ENCODE data around the gene ERMN.

ERMN gene

DNA sequence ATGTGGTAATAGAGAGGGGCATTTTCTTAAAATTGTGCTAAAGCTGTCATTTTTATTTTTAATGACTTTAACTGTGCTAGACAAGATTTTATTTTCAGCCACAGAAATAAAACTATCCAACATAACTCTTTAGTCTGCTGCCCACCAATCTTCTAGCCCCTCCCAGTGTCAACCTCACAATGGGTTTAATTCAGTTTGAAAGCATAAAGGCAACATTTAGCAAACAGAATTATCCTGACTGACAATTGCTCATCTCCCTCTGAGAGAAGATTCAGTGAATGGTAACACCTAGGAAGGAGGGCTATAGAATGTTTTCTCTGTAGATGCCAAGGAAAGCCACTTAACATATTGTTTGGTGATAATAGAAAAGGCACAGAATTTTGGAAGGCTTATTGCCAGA lies 5.2 kb downstream of the ERMN start:
- no peaks in the 10 kb centered on the region for H3K36me3 Mint-ChIP-seq (ENCODE audit: low read depth)
- intact Hi-C loops (cut with micrococcal nuclease) = no loop called here
- H3K27me3 Mint-ChIP-seq = no peaks in the 10 kb centered on the region
- no peak overlapping the region for H3K4me3 Mint-ChIP-seq
- peaks cover 6% of the 10 kb centered on the region for H3K4me1 Mint-ChIP-seq (ENCODE audit: low read depth)
- H3K27ac Mint-ChIP-seq = no peak overlapping the region
- no peaks in the 10 kb centered on the region for H3K9me3 Mint-ChIP-seq

- intact Hi-C loops (cut with micrococcal nuclease) = no loop called here
- H3K27ac Mint-ChIP-seq = no peak overlapping the region
- H3K27me3 Mint-ChIP-seq = no peaks in the 10 kb centered on the region
- H3K4me1 Mint-ChIP-seq (ENCODE audit: low read depth) = peaks cover 6% of the 10 kb centered on the region
- no peaks in the 10 kb centered on the region for H3K36me3 Mint-ChIP-seq (ENCODE audit: low read depth)
- no peak overlapping the region for H3K4me3 Mint-ChIP-seq
- H3K9me3 Mint-ChIP-seq = no peaks in the 10 kb centered on the region
These were observed 5.8 kb downstream of the ERMN start for GRCh38 chr2:157319795-157320194.

DNA sequence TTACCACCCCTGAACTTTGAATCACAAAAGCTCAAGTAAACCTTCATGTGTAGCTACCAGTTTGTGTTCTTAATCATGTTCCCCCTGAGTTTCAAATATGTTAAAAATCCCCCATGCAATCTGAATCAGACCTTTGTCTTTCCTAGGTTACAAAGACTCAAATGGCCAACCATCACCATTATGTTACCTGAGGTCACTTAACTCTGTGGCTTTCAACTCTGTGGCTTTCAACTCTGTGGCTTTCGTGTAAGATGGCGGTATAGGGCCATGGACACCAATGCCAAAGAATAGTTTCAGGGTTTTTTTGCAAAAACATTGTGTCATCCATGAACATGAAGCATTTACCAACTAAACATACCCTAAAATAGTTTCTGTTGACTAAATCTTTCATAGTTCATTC lies 6.7 kb downstream of the ERMN start:
- intact Hi-C loops (cut with micrococcal nuclease) = no loop called here
- Mint-ChIP-seq H3K9me3 (no peaks in the 10 kb centered on the region), H3K4me1 (ENCODE audit: low read depth) (peaks cover 6% of the 10 kb centered on the region), H3K36me3 (ENCODE audit: low read depth) (no peaks in the 10 kb centered on the region), H3K27ac (no peak overlapping the region), H3K27me3 (no peaks in the 10 kb centered on the region), H3K4me3 (no peak overlapping the region)

GRCh38 chr2:157315901-157316300 lies 9.7 kb downstream of the ERMN start:
- intact Hi-C loops (cut with micrococcal nuclease) = no loop called here
- H3K27ac Mint-ChIP-seq = no peak overlapping the region
- H3K4me1 Mint-ChIP-seq (ENCODE audit: low read depth) = no peaks in the 10 kb centered on the region
- H3K9me3 Mint-ChIP-seq = no peaks in the 10 kb centered on the region
- no peaks in the 10 kb centered on the region for H3K27me3 Mint-ChIP-seq
- H3K4me3 Mint-ChIP-seq = no peak overlapping the region
- no peaks in the 10 kb centered on the region for H3K36me3 Mint-ChIP-seq (ENCODE audit: low read depth)

DNA sequence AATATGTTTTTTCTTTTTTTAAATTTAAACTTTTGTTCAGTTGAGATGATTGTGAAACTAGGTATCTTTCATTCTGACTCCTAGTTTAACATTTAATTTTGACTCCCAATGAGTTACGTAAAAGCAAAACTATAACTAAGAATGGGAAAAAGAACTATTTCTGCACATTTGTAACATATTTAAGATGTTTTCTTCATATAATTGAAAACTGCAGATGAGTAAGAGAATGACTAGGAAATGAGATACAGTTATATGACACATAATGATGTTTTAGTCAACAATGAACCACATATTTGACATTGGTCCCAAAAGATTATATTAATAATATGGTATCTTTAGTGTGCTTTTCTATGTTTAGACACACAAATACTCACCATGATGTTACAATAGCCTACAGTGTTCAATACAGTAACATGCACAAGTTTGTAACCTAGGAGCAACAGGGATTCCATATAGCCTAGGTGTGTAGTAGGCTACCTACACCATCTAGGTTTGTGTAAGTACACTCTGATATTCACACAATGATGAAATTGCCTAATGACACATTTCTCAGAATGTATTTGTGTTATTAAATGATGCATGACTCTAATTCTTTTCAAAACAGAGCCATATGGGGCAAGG lies 12.6 kb downstream of the ERMN start:
- Mint-ChIP-seq H3K4me3 (no peak overlapping the region), H3K9me3 (no peaks in the 10 kb centered on the region), H3K27ac (no peak overlapping the region), H3K27me3 (no peaks in the 10 kb centered on the region), H3K4me1 (ENCODE audit: low read depth) (no peaks in the 10 kb centered on the region), H3K36me3 (ENCODE audit: low read depth) (no peaks in the 10 kb centered on the region)
- intact Hi-C loops (cut with micrococcal nuclease) = no loop called here

- no peaks in the 10 kb centered on the region for H3K27me3 Mint-ChIP-seq
- H3K36me3 Mint-ChIP-seq (ENCODE audit: low read depth) = no peaks in the 10 kb centered on the region
- intact Hi-C loops (cut with micrococcal nuclease) = no loop called here
- no peaks in the 10 kb centered on the region for H3K4me1 Mint-ChIP-seq (ENCODE audit: low read depth)
- no peak overlapping the region for H3K27ac Mint-ChIP-seq
- no peaks in the 10 kb centered on the region for H3K9me3 Mint-ChIP-seq
- no peak overlapping the region for H3K4me3 Mint-ChIP-seq
These were observed 13.9 kb downstream of the ERMN start for GRCh38 chr2:157311706-157312105.

DNA sequence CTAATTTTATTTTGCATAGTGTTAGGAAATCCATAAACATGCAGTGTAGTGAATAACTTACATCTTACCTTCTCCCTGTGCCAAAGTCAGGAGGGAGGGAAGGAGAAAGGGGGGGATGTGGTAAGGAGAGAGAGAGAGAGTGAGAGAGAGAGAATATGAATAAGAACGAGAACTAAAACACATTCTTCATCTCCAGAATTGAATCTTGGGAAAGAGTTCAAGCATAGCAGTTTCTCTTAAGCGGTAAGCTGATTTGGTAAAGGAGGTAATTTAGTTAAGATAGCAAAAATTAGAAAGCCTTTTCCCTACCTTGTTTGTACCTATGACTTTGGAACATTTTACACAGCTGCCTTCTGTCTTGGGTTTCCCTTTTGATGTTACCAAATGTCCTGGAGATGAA lies 15.7 kb downstream of the ERMN start:
- intact Hi-C loops (cut with micrococcal nuclease) = loop anchor here (10.0 kb wide), 1 partner anchor 465 kb away; no protein-coding TSS in a partner anchor

GRCh38 chr2:157307021-157307420 lies 18.6 kb downstream of the ERMN start:
- no peaks in the 10 kb centered on the region for H3K36me3 Mint-ChIP-seq (ENCODE audit: low read depth)
- no peaks in the 10 kb centered on the region for H3K4me1 Mint-ChIP-seq (ENCODE audit: low read depth)
- H3K27ac Mint-ChIP-seq = no peak overlapping the region
- H3K4me3 Mint-ChIP-seq = no peak overlapping the region
- no peaks in the 10 kb centered on the region for H3K9me3 Mint-ChIP-seq
- intact Hi-C loops (cut with micrococcal nuclease) = loop anchor here (10.0 kb wide), 1 partner anchor 468 kb away; no protein-coding TSS in a partner anchor
- H3K27me3 Mint-ChIP-seq = peaks cover 5% of the 10 kb centered on the region

More for the DNA sequence above, 15.7 kb downstream of the ERMN start:
- no peaks in the 10 kb centered on the region for H3K36me3 Mint-ChIP-seq (ENCODE audit: low read depth)
- H3K27ac Mint-ChIP-seq = no peak overlapping the region
- H3K9me3 Mint-ChIP-seq = no peaks in the 10 kb centered on the region
- H3K27me3 Mint-ChIP-seq = no peaks in the 10 kb centered on the region
- no peaks in the 10 kb centered on the region for H3K4me1 Mint-ChIP-seq (ENCODE audit: low read depth)
- no peak overlapping the region for H3K4me3 Mint-ChIP-seq

- intact Hi-C loops (cut with micrococcal nuclease) = loop anchor here (10.0 kb wide), 1 partner anchor 469 kb away; no protein-coding TSS in a partner anchor
- H3K4me3 Mint-ChIP-seq = no peak overlapping the region
- no peaks in the 10 kb centered on the region for H3K9me3 Mint-ChIP-seq
- no peaks in the 10 kb centered on the region for H3K36me3 Mint-ChIP-seq (ENCODE audit: low read depth)
- H3K27me3 Mint-ChIP-seq = peaks cover 5% of the 10 kb centered on the region
- no peak overlapping the region for H3K27ac Mint-ChIP-seq
- peaks cover 5% of the 10 kb centered on the region for H3K4me1 Mint-ChIP-seq (ENCODE audit: low read depth)
These were observed 19.9 kb downstream of the ERMN start for GRCh38 chr2:157305723-157306110.

DNA sequence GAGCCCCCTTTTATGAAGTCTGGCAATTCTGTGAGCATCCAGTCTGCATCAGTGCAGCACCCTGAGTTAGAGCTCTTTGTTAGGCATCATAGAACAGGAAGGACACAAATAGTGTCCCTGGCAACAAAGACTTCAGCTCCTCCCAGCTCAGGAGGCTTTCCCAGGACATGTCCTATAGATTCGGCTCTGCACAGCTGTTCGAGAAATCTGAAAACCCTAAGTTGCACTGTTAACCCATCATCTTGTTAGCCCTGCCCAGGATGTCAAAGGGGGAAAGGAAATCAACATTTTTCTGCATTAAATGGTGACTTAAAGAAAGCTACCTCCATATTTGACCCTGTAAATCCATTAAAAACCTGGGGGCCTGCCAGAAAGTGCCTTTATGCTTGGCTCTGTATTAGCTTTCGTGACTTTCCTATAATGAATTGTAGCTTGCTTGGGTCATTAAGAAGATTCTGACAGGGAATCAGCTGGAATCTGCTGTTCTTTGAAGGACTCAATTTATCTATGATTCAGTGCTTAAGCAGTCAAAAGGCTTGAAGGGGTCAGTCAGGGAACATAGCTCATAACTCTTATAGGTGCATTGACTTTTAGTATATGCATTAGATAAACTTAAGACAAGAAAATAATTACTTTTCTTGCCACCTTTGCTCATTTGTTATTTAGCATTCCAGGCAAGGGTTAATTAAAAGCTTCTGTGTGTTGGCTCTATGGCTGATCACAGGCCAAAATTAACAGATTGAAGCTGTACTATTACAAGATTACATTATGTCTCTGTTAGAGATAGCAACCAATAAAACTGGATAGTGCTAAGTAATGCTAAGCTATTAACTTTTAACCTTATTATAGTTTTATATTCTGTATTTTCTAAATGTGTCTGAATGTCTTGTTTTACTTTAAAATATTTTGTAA lies 20.6 kb downstream of the ERMN start:
- H3K9me3 Mint-ChIP-seq = no peaks in the 10 kb centered on the region
- H3K4me3 Mint-ChIP-seq = no peak overlapping the region
- peaks cover 5% of the 10 kb centered on the region for H3K27me3 Mint-ChIP-seq
- no peak overlapping the region for H3K27ac Mint-ChIP-seq
- intact Hi-C loops (cut with micrococcal nuclease) = loop anchor here (5.0 to 10.0 kb wide), 2 partner anchors 470 to 707 kb away; no protein-coding TSS in a partner anchor
- no peaks in the 10 kb centered on the region for H3K36me3 Mint-ChIP-seq (ENCODE audit: low read depth)
- H3K4me1 Mint-ChIP-seq (ENCODE audit: low read depth) = peaks cover 5% of the 10 kb centered on the region

DNA sequence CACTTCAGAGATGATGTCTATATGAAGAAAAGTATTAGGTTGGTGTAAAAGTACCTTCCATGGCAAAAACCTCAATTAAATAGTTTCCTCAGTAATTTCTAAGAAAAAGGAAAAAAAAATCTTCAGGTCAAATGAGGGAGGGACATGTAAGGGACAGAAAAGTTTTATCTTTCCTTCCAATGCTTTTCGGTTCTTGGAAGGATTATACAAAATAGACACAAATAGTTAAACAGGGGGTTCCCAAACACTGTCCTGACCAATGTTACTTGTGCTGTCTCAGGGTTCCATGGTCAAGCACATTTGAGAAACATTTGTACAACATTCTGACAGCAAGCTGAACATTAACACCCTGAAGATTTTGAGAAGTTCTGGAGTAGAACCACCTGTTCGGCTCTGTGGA lies 22.0 kb downstream of the ERMN start:
- H3K27me3 Mint-ChIP-seq = peaks cover 5% of the 10 kb centered on the region
- H3K4me3 Mint-ChIP-seq = no peak overlapping the region
- H3K9me3 Mint-ChIP-seq = no peaks in the 10 kb centered on the region
- no peak overlapping the region for H3K27ac Mint-ChIP-seq
- H3K4me1 Mint-ChIP-seq (ENCODE audit: low read depth) = peaks cover 5% of the 10 kb centered on the region
- intact Hi-C loops (cut with micrococcal nuclease) = loop anchor here (2.0 to 10.0 kb wide), 3 partner anchors 289 to 709 kb away; no protein-coding TSS in a partner anchor
- H3K36me3 Mint-ChIP-seq (ENCODE audit: low read depth) = no peaks in the 10 kb centered on the region

DNA sequence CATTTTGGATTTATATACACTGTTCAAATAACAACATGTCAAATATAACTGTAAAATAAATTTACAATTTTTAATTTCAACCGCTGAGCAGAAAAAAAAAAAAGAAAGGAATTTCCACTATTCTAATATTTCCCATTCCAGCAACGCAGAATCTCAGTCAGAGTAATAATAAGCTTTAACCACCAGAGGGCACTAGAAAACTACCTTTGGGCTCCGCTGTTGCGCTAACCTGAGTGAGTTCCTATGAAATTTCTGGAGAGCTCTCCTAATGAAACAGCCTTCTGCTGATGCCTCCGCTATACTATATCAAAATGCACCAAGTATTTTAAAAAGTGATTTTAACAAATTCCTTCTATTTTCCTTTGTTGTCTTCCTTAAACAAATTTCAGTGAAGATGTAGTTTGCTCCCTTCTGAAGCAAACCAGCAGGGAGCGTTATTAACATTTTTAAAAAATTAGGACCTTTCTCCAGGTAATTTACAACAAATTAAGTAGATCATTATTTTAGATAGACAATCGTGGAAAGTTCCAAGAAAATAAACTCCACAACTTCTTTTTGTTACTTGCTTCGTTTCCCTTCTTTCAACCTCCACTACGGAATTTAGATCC lies 23.0 kb downstream of the ERMN start:
- Mint-ChIP-seq H3K27ac (no peak overlapping the region), H3K9me3 (no peaks in the 10 kb centered on the region), H3K36me3 (ENCODE audit: low read depth) (no peaks in the 10 kb centered on the region), H3K4me3 (no peak overlapping the region), H3K4me1 (ENCODE audit: low read depth) (peaks cover 5% of the 10 kb centered on the region), H3K27me3 (peaks cover 5% of the 10 kb centered on the region)
- intact Hi-C loops (cut with micrococcal nuclease) = loop anchor here (2.0 to 10.0 kb wide), 3 partner anchors 290 to 710 kb away; no protein-coding TSS in a partner anchor

DNA sequence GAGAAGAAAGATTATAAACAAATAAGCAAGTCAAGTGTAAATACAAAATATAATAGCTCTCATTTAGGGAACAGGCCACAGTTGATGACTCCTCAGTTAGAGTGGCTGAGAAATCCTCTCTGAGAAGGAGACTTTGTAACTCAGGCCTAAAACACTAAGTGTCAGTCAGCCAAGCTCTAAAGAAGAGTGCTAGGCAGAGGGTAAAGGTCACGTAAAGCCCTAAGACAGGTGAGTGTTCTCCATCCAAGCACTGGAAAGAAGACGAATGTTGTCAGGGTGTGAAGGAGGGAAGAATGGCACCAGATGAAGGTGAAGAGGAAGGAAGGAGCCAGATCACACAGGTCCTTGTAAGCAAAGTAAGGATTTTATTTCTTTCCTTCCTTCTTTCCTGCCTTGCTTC lies 24.3 kb downstream of the ERMN start:
- Mint-ChIP-seq H3K27ac (no peak overlapping the region), H3K9me3 (no peaks in the 10 kb centered on the region), H3K27me3 (peaks cover 5% of the 10 kb centered on the region)

GRCh38 chr2:157296958-157297357 lies 28.7 kb downstream of the ERMN start:
- intact Hi-C loops (cut with micrococcal nuclease) = no loop called here
- no peaks in the 10 kb centered on the region for H3K36me3 Mint-ChIP-seq (ENCODE audit: low read depth)

More for the DNA sequence above, 24.3 kb downstream of the ERMN start:
- H3K36me3 Mint-ChIP-seq (ENCODE audit: low read depth) = no peaks in the 10 kb centered on the region
- H3K4me3 Mint-ChIP-seq = no peak overlapping the region
- H3K4me1 Mint-ChIP-seq (ENCODE audit: low read depth) = peaks cover 5% of the 10 kb centered on the region
- intact Hi-C loops (cut with micrococcal nuclease) = loop anchor here (5.0 to 10.0 kb wide), 2 partner anchors 473 to 711 kb away; no protein-coding TSS in a partner anchor

More at GRCh38 chr2:157296958-157297357, 28.7 kb downstream of the ERMN start:
- Mint-ChIP-seq H3K4me1 (ENCODE audit: low read depth) (peaks cover 4% of the 10 kb centered on the region), H3K27me3 (no peaks in the 10 kb centered on the region), H3K27ac (no peak overlapping the region), H3K4me3 (no peak overlapping the region), H3K9me3 (no peaks in the 10 kb centered on the region)
